Measurements from ENCODE around the gene PIGP. TPM values are rescaled to one million over a fixed set of nuclear protein-coding genes. Genes with fewer than 3 reads are reported as not detected.

Gene PIGP
- total and polyA plus RNA-seq, 9 of the 15 experiments (the other 6 are each of a cell fraction or from before 2014, with no cell fraction given), result 18.3 to 122 (median 35.6) TPM

DNA sequence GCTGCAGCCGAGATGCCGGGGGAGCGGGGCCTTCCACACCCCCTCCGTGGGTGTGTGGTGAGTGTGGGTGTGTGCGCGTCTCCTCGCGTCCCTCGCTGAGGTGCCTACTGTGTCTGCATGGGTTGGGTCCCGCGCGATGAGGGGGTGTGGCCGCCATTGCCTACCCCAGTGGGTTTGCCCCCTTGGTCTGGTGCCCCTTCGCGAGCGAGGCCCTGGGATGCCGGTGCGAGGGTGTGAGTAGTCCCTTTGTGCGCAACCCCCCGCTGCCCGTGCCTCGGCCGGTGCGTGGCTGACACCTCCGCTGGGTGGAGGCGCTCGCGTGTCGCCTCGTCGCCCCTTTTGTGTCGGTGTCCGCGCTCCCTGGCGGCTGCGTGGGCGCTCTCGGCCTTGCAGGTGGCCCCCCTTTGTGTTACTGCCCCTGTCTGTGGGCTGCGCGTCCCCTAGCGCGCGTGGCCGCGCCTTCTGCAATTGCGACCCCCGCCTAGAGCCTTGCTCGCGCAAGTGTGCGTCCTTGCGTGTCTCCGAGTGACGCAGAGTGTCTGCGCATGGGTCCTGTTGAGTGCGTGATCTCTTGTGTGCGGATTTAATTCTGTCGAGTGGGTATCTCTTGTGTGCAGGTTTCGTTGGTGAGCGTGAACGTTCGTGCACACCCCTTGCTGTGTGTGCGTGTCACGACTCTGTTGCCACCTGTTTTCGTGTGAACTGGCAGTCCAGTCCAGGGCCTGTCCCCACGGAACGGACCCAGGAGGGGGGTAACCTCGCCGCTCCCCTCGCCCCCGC, 736 bp upstream of the PIGP start (continued):
- TF ChIP-seq ZNF830 (CRISPR knock-in tag; IDR thresholded peaks at IDR 0.05) (0 out of 2 replicates have a peak, but pooled peaks have one; percentile 75), ZNF12 (CRISPR knock-in tag; IDR thresholded peaks at IDR 0.05) (0 out of 2 replicates have a peak, but pooled peaks have one; percentile 64), TFAM (CRISPR knock-in tag; conservative IDR thresholded peaks at IDR 0.05) (no peak), TAF7 (tag; IDR thresholded peaks at IDR 0.05) (peak; percentile 47; the same call in 1 of the 2 replicates), BCOR (IDR thresholded peaks at IDR 0.05) (peak; percentile 61), RBM17 (IDR thresholded peaks at IDR 0.05; ENCODE audit: borderline replicate concordance, low read depth, low read length) (no peak), FOXA3 (CRISPR knock-in tag; conservative IDR thresholded peaks at IDR 0.05 in 1 of 2, IDR thresholded peaks at IDR 0.05 in 1 of 2) (peak in 1 of 2 experiments; percentile 78; a peak in 1 of 4 replicates), HSF4 (CRISPR knock-in tag; IDR thresholded peaks at IDR 0.05; ENCODE audit: borderline replicate concordance) (no peak), E2F3 (CRISPR knock-in tag; IDR thresholded peaks at IDR 0.05) (0 out of 2 replicates have a peak, but pooled peaks have one; percentile 36), NCOA2 (IDR thresholded peaks at IDR 0.05; ENCODE audit: partially characterized antibody in 2 of 2) (no peak), ZNF77 (CRISPR knock-in tag; IDR thresholded peaks at IDR 0.05) (no peak), ZNF695 (CRISPR knock-in tag; IDR thresholded peaks at IDR 0.05) (no peak), CTBP1 (IDR thresholded peaks at IDR 0.05; ENCODE audit: borderline replicate concordance) (peak; percentile 80; the same call in 1 of the 2 replicates), ZKSCAN1 (IDR thresholded peaks at IDR 0.05; ENCODE audit: low read depth, low read length) (no peak), RBM22 (IDR thresholded peaks at IDR 0.05; ENCODE audit: low read depth, low read length, poor library complexity, severe bottlenecking) (no peak), CHD2 (IDR thresholded peaks at IDR 0.05; ENCODE audit: low read depth, low read length) (no peak), CBX5 (IDR thresholded peaks at IDR 0.05; ENCODE audit: borderline replicate concordance, low read depth) (no peak), MYC (IDR thresholded peaks at IDR 0.05; ENCODE audit: low read depth, low read length) (peak; percentile 8; the same call in 1 of the 2 replicates), MYC (CRISPR knock-in tag; IDR thresholded peaks at IDR 0.05; ENCODE audit: borderline replicate concordance, low read depth) (peak; percentile 47; the same call in 1 of the 2 replicates)
- TF ChIP-seq, protein P1, sequence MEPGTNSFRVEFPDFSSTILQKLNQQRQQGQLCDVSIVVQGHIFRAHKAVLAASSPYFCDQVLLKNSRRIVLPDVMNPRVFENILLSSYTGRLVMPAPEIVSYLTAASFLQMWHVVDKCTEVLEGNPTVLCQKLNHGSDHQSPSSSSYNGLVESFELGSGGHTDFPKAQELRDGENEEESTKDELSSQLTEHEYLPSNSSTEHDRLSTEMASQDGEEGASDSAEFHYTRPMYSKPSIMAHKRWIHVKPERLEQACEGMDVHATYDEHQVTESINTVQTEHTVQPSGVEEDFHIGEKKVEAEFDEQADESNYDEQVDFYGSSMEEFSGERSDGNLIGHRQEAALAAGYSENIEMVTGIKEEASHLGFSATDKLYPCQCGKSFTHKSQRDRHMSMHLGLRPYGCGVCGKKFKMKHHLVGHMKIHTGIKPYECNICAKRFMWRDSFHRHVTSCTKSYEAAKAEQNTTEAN (CRISPR knock-in tag; IDR thresholded peaks at IDR 0.05), result 0 out of 2 replicates have a peak, but pooled peaks have one; percentile 22
- TF ChIP-seq, protein P2, sequence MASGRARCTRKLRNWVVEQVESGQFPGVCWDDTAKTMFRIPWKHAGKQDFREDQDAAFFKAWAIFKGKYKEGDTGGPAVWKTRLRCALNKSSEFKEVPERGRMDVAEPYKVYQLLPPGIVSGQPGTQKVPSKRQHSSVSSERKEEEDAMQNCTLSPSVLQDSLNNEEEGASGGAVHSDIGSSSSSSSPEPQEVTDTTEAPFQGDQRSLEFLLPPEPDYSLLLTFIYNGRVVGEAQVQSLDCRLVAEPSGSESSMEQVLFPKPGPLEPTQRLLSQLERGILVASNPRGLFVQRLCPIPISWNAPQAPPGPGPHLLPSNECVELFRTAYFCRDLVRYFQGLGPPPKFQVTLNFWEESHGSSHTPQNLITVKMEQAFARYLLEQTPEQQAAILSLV (tag; IDR thresholded peaks at IDR 0.05), result no peak
- TF ChIP-seq, protein P3, sequence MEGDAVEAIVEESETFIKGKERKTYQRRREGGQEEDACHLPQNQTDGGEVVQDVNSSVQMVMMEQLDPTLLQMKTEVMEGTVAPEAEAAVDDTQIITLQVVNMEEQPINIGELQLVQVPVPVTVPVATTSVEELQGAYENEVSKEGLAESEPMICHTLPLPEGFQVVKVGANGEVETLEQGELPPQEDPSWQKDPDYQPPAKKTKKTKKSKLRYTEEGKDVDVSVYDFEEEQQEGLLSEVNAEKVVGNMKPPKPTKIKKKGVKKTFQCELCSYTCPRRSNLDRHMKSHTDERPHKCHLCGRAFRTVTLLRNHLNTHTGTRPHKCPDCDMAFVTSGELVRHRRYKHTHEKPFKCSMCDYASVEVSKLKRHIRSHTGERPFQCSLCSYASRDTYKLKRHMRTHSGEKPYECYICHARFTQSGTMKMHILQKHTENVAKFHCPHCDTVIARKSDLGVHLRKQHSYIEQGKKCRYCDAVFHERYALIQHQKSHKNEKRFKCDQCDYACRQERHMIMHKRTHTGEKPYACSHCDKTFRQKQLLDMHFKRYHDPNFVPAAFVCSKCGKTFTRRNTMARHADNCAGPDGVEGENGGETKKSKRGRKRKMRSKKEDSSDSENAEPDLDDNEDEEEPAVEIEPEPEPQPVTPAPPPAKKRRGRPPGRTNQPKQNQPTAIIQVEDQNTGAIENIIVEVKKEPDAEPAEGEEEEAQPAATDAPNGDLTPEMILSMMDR (IDR thresholded peaks at IDR 0.05 in 2 of 3, conservative IDR thresholded peaks at IDR 0.05 in 1 of 3; ENCODE audit: insufficient read depth in 2 of 3, low read depth in 1 of 3, low read length in 3 of 3), result peak; percentile 19 to 32 (median 28); a peak in 3 of 6 replicates
- TF ChIP-seq, protein P4, sequence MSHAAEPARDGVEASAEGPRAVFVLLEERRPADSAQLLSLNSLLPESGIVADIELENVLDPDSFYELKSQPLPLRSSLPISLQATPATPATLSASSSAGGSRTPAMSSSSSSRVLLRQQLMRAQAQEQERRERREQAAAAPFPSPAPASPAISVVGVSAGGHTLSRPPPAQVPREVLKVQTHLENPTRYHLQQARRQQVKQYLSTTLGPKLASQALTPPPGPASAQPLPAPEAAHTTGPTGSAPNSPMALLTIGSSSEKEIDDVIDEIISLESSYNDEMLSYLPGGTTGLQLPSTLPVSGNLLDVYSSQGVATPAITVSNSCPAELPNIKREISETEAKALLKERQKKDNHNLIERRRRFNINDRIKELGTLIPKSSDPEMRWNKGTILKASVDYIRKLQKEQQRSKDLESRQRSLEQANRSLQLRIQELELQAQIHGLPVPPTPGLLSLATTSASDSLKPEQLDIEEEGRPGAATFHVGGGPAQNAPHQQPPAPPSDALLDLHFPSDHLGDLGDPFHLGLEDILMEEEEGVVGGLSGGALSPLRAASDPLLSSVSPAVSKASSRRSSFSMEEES (CRISPR knock-in tag; IDR thresholded peaks at IDR 0.05), result no peak

Data from K562 (cell line).